Stimulated activated CD4-positive, alpha-beta T cell treated with anti-CD3 and anti-CD28 coated beads, Interleukin-2, amount 100 ng/mL, for 24 hours (primary cell): ENCODE data around the gene ZNF558.
"Not testable (repeated sequence)": the region's sequence is repeated elsewhere in the genome, so short reads cannot be mapped to it uniquely, and the experiment has no call there.

Experiments used
- DNase-seq, 2 donors: peaks; one replicate each; pipeline ENCODE4 v3.0.0-alpha.2; 2020

ZNF558 gene

GRCh38 chr19:8794823-8795222 lies 37.3 kb downstream of the ZNF558 start:
- DNase-seq = no peak

DNA sequence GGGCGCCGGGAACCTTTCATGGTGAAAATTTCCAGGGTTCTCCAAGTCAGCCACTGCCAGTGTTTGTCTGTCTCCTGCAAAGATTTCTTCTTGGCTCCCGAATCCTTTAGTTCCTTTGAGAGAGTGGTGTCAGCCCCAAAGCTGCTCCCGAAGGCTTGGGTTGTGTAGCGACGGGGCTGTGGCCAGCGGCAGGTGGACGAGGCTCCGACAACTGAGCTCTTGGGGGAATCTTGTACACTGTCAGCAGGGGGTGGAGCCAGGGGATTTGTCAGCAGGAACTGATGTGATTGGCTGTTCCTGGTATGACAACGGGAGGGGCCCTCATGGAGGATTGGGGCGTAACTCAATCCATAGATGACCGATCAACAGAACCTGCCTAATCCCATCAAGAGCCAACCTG lies 58.5 kb downstream of the ZNF558 start:
- not testable (repeated sequence) for DNase-seq

DNA sequence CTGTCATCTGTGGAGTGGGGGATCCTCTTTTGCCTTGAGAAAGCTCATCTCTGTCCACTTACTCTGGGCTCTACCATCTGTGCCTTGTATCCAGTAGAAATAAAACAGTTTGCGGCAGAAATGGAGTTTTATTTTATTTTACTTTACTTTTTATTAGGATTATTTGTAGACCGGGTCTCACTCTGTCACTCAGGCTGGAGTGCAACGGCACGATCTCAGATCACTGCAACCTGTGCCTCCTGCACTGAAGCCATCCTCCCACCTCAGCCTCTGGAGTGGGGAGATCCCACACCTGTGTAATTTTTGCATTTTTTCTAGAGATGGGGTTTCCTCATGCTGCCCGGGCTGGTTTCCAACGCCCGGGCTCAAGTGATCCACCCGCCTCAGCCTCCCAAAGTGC lies 62.8 kb downstream of the ZNF558 start:
- DNase-seq = not testable (repeated sequence)

DNA sequence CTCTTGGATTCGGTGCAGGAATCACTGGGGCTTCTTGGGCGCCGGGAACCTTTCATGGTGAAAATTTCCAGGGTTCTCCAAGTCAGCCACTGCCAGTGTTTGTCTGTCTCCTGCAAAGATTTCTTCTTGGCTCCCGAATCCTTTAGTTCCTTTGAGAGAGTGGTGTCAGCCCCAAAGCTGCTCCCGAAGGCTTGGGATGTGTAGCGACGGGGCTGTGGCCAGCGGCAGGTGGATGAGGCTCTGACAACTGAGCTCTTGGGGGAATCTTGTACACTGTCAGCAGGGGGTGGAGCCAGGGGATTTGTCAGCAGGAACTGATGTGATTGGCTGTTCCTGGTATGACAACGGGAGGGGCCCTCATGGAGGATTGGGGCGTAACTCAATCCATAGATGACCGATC lies 64.8 kb downstream of the ZNF558 start:
- not testable (repeated sequence) for DNase-seq
